ENCODE results near the gene TBX21. TPM values are rescaled to one million over a fixed set of nuclear protein-coding genes. Genes with fewer than 3 reads are reported as not detected.
"Not testable (repeated sequence)": the region's sequence is repeated elsewhere in the genome, so short reads cannot be mapped to it uniquely, and the experiment has no call there.

The TBX21 gene
- total RNA-seq, 2 donors from 2014 or later = 0.34 to 0.80 TPM

DNA sequence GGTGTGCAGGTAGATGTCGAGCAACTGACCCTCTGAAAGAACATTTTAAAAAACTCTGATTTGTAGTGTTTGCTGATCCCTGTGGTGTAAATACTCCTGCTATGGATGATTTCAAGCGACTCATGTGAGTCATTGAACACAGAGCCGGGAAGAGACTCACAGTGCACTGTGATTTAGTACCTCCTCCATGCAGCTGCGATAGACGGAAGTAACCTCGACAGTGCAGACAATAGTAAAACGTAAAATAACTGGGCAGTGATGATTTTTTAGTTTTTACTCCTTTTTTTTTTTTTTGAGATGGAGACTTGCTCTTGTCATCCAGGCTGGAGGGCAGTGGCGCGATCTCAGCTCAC, 8.7 kb downstream of the TBX21 start:
- ATAC-seq (no peak), DNase-seq (no peak)
- intact Hi-C loops (cut with DNase I) = loop anchor here (10.0 kb wide), 1 partner anchor 77 kb away; no protein-coding TSS in a partner anchor

DNA sequence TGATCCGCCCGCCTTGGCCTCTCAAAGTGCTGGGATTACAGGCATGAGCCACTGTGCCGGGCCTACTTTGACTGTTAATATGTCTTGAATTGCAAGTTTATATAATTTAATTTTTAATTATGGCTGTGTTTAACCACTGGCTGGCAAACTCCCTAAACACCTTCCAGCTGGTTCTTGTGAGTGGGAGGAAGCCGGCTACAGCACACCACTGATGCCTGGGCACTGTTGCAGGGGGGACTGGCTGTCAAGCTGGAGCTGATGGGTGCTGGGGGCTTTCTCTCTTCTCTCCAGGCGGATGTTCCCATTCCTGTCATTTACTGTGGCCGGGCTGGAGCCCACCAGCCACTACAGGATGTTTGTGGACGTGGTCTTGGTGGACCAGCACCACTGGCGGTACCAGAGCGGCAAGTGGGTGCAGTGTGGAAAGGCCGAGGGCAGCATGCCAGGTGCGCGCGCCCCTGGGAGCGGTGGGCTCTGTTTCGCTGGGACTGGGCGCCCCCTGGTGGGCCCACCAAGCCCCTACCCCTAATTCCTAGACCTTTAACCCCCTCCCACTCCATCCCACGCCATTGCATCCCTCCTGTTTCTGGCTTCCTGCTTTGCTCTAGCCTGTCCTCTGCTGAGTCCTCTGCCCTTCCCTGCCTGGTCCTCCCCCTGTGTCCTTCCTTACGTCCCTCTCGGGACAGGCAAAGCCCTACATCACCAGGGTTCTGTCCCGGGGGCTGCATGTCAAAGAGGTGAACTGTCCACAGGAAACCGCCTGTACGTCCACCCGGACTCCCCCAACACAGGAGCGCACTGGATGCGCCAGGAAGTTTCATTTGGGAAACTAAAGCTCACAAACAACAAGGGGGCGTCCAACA, 9.5 kb downstream of the TBX21 start:
- no peak for DNase-seq
- intact Hi-C loops (cut with DNase I) = loop anchor here (10.0 kb wide), 1 partner anchor 78 kb away; no protein-coding TSS in a partner anchor
- ATAC-seq = peak in 1 of 2 donors; percentile 48

DNA sequence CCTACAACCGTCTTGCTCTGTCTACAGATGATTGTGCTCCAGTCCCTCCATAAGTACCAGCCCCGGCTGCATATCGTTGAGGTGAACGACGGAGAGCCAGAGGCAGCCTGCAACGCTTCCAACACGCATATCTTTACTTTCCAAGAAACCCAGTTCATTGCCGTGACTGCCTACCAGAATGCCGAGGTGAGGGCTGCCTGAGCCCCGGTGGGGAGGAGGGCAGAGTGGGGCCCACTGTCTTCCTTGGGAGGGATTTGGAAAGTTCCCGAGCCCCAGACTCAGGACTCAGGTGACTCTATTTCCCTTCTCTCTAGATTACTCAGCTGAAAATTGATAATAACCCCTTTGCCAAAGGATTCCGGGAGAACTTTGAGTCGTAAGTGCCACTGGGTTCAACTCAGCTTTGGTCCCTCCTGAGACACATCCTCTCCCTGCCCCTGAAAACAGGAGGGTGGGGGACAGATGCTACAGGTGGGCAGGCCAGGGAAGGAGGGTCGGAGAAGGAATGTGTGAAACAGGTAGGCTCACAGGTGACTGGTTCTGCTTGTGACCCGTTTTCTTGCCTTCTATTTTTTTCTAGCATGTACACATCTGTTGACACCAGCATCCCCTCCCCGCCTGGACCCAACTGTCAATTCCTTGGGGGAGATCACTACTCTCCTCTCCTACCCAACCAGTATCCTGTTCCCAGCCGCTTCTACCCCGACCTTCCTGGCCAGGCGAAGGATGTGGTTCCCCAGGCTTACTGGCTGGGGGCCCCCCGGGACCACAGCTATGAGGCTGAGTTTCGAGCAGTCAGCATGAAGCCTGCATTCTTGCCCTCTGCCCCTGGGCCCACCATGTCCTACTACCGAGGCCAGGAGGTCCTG, 11.4 kb downstream of the TBX21 start:
- ATAC-seq (no peak), DNase-seq (no peak)
- intact Hi-C loops (cut with DNase I) = loop anchor here (10.0 kb wide), 1 partner anchor 80 kb away; no protein-coding TSS in a partner anchor

DNA sequence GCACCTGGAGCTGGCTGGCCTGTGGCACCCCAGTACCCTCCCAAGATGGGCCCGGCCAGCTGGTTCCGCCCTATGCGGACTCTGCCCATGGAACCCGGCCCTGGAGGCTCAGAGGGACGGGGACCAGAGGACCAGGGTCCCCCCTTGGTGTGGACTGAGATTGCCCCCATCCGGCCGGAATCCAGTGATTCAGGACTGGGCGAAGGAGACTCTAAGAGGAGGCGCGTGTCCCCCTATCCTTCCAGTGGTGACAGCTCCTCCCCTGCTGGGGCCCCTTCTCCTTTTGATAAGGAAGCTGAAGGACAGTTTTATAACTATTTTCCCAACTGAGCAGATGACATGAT, 12.0 kb downstream of the TBX21 start:
- ATAC-seq = peak in 1 of 2 donors; percentile 74
- DNase-seq = no peak
- intact Hi-C loops (cut with DNase I) = loop anchor here (10.0 kb wide), 1 partner anchor 80 kb away; no protein-coding TSS in a partner anchor

DNA sequence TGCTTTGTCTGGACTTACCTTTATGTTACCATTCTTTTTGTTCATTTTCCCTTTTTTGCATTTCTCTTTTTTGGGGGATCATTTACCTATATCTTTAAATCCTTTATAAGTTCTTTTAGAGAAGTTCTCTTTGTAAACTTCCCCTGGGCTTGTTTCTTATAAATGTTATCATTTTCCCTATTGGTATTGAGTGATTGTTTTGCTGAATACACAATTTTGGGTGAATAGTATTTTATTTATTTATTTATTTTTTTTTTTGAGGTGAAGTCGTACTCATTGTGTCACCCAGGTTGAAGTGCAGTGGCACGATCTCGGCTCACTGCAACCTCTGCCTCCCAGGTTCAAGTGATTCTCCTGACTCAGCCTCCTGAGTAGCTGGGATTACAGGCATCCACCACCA, 18.4 kb downstream of the TBX21 start:
- intact Hi-C loops (cut with DNase I) = no loop called here
- DNase-seq = no peak
- ATAC-seq = no peak

- DNase-seq = no peak
- ATAC-seq = no peak
- intact Hi-C loops (cut with DNase I) = no loop called here
These were observed 24.4 kb downstream of the TBX21 start for GRCh38 chr17:47757386-47757785.

GRCh38 chr17:47760409-47761140, 27.5 kb downstream of the TBX21 start:
- no peak for ATAC-seq
- intact Hi-C loops (cut with DNase I) = no loop called here
- DNase-seq = no peak

DNA sequence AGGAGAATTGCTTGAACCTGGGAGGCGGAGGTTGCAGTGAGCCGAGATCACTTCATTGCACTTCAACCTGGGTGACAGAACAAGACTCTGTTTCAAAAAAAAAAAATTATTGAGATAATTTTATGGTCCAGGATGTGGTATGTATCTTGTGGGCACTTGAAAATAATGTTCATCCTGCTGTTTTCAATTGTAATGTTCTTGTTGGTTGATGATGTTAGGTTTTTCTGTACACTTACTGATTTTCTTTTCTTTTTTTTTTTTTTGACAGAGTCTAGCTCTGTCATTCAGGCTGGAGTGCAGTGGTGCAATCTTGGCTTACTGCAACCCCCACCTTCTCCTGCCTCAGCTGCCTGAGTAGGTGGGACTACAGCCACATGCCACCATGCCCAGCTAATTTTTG, 29.7 kb downstream of the TBX21 start:
- ATAC-seq = no peak
- intact Hi-C loops (cut with DNase I) = no loop called here
- no peak for DNase-seq

DNA sequence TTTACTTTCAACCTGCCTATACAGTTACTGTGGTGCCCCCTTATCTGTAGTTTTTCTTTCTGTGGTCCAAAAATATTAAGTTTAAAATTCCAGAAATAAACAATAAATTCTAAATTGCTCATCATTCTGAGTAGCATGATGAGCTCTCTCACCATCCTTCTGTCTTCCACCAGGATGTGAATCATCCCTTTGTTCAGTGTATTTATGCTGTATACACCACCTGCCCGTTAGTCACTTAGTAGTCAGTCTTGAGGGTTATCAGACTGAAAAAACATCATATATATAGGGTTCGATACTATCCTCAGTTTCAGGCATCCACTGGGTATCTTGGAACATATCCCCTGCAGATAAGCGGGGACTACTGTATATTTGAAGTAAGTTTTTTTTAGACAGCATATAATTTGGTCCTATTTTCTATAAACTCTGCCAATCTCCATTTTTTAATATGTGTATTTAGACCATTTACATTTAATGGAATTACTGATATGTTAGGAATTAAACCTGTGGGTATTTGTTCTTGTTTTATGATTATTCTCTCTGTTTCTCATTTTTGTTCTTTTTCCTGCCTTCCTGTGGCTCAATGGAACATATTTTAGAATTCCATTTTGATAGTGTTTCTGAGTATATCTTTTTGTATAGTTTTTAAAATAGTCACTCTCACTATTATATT, 31.0 kb downstream of the TBX21 start:
- ATAC-seq = no peak
- intact Hi-C loops (cut with DNase I) = no loop called here
- DNase-seq = no peak

DNA sequence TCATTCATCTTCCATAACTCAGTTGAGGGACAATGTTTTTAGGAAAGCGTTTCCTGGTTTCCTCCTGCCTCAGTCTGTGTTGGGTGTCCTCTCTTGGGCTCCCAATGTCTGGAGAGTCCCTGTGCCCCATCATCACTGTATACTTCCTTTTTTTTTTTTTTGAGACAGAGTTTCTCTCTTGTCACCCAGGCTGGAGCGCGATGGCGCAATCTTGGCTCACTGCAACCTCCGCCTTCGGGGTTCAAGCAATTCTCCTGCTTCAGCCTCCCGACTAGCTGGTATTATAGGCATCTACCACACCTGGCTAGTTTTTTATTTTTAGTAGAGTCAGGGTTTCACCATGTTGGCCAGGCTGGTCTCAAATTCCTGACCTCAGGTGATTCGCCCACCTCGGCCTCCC, 40.6 kb downstream of the TBX21 start:
- ATAC-seq; intact Hi-C loops (cut with DNase I): not testable (repeated sequence)

DNA sequence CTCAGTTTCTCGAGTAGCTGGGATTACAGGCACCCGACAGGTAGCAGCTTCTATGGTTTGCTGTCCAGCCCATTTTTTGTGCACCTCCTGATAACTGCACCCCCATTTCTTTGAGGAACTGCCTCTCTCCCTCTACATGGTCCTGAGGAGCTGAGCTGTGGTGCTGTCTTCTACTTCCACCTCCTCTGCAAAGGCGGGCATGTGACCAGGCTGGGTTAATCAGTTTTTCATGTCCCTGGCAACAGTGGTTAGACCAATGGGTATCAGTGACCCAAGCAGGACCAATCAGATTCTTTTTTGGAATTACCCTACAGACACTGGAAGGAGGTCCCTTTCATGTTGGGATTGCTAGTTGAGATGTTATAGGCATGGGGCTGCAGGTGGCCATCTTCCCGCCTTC, 41.3 kb downstream of the TBX21 start:
- ATAC-seq = no peak
- intact Hi-C loops (cut with DNase I) = no loop called here
- DNase-seq = no peak

More for the DNA sequence above, 40.6 kb downstream of the TBX21 start:
- DNase-seq = not testable (repeated sequence)

DNA sequence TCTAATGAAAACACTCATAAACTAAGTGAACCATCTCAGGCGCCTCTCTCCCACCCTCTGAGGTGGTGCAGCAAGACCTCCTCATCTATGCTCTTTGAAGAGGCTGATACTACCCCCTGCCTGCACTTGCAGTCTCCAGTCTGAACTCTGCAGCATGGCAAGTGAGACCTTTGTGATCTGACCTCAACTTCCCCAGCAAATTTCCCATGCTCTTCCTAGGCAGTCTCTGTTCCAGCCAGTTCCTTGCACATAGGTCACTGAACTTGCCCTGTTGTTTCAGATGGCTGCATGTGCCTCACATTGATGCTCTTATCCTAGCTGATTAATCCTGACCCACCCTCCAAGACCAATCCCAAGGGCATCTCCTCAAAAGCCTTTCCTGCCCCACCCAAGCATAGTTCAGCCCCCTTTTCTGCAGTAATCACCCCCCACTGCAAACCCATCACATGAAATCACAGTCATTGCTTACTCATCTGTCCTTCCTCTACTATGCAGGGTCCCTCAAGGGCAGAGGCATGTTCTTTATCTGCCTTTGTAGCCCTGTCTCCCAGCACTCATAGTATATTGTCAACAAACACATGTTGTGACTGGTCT, 42.0 kb downstream of the TBX21 start:
- ATAC-seq (no peak), DNase-seq (no peak)
- intact Hi-C loops (cut with DNase I) = no loop called here

- intact Hi-C loops (cut with DNase I) = no loop called here
- ATAC-seq (peak; percentile 53 to 66), DNase-seq (no peak)
These were observed 43.5 kb downstream of the TBX21 start for GRCh38 chr17:47776330-47777197.

DNA sequence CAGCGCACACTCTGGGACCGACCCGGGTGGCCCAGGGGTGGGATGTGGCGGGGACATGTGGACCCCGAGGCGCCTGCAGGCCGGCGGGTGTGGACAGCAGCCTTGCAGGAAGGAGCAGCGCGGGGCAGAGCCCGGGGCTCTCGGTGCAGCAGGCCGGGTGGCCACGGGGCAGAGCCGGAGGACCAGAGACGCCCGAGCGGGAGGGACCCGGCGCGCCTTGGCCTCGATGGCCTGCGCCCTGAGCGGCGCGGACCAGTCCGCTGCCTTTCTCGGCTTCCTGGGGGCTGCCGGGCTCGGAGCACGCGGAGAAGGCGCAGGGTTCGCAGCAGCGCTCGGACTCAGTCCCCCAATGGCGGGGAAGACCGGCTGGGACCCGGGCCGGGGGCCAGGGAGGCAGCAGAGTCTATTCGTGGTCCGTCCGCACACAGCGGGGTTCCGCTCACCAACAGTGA, 45.2 kb downstream of the TBX21 start:
- no peak for ATAC-seq
- intact Hi-C loops (cut with DNase I) = no loop called here
- DNase-seq = no peak

- intact Hi-C loops (cut with DNase I) = no loop called here
These were observed 48.4 kb downstream of the TBX21 start for GRCh38 chr17:47781397-47781796.

GRCh38 chr17:47785538-47786123, 52.6 kb downstream of the TBX21 start:
- no peak for DNase-seq
- intact Hi-C loops (cut with DNase I) = no loop called here
- ATAC-seq = no peak

More at GRCh38 chr17:47781397-47781796, 48.4 kb downstream of the TBX21 start:
- DNase-seq = no peak
- ATAC-seq = no peak
